ENCODE results near the gene GUCA2A.

GUCA2A gene

DNA sequence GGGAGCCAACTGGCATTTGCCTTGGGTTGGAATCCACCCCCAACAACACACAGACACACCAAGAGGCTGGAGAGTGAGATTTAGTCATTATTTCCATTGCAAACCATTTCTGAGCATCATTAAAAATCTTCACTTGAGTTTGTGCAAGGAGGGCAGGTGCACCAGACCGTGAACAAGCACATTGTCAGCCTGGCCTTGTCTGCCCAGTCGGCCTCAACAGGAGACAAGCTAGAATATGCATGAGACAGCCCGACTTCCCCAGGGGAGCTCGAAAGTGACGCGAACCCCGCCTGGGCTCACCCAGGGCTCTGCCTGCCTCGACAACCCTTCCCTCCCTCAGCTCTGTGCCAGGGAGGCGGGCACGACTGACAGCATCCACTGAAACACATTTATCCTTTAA lies 26.8 kb downstream of the GUCA2A start:
- Histone ChIP-seq H3K4me1 (ENCODE audit: control insufficient read depth in 2 of 2, insufficient read depth in 2 of 2, low read length in 2 of 2) (no peaks in the 10 kb centered on the region), H3K27me3 (ENCODE audit: control insufficient read depth in 2 of 2, insufficient read depth in 2 of 2, low read length in 2 of 2) (peaks cover 2 to 7% of the 10 kb centered on the region in 2 donors), H3K27ac (ENCODE audit: low read depth in 2 of 2, low read length in 2 of 2) (no peak overlapping the region), H3K36me3 (ENCODE audit: control insufficient read depth in 2 of 2, insufficient read depth in 2 of 2, low read length in 2 of 2) (no peaks in the 10 kb centered on the region), H3K9me3 (ENCODE audit: control insufficient read depth in 2 of 2, low read length in 2 of 2) (no peaks in the 10 kb centered on the region), H3K4me3 (ENCODE audit: low read length in 2 of 2) (no peak overlapping the region), H3K9ac (ENCODE audit: low read depth in 1 of 2, low read length in 2 of 2) (no peak overlapping the region)

- H3K27me3 ChIP-seq (ENCODE audit: control insufficient read depth in 2 of 2, insufficient read depth in 2 of 2, low read length in 2 of 2): peaks cover 2 to 4% of the 10 kb centered on the region in 2 donors
- no peak overlapping the region for H3K9ac ChIP-seq (ENCODE audit: low read depth in 1 of 2, low read length in 2 of 2)
- no peak overlapping the region for H3K27ac ChIP-seq (ENCODE audit: low read depth in 2 of 2, low read length in 2 of 2)
- no peaks in the 10 kb centered on the region for H3K4me1 ChIP-seq (ENCODE audit: control insufficient read depth in 2 of 2, insufficient read depth in 2 of 2, low read length in 2 of 2)
- no peaks in the 10 kb centered on the region for H3K9me3 ChIP-seq (ENCODE audit: control insufficient read depth in 2 of 2, low read length in 2 of 2)
- H3K4me3 ChIP-seq (ENCODE audit: low read length in 2 of 2): no peak overlapping the region
- no peaks in the 10 kb centered on the region for H3K36me3 ChIP-seq (ENCODE audit: control insufficient read depth in 2 of 2, insufficient read depth in 2 of 2, low read length in 2 of 2)
Observed at GRCh38 chr1:42136466-42136865, 28.1 kb downstream of the GUCA2A start.

GRCh38 chr1:42135426-42135825 lies 29.1 kb downstream of the GUCA2A start:
- Histone ChIP-seq H3K36me3 (ENCODE audit: control insufficient read depth in 2 of 2, insufficient read depth in 2 of 2, low read length in 2 of 2) (no peaks in the 10 kb centered on the region), H3K4me1 (ENCODE audit: control insufficient read depth in 2 of 2, insufficient read depth in 2 of 2, low read length in 2 of 2) (no peaks in the 10 kb centered on the region), H3K9ac (ENCODE audit: low read depth in 1 of 2, low read length in 2 of 2) (no peak overlapping the region), H3K9me3 (ENCODE audit: control insufficient read depth in 2 of 2, low read length in 2 of 2) (no peaks in the 10 kb centered on the region), H3K27me3 (ENCODE audit: control insufficient read depth in 2 of 2, insufficient read depth in 2 of 2, low read length in 2 of 2) (peaks cover 2 to 4% of the 10 kb centered on the region in 2 donors), H3K27ac (ENCODE audit: low read depth in 2 of 2, low read length in 2 of 2) (no peak overlapping the region), H3K4me3 (ENCODE audit: low read length in 2 of 2) (no peak overlapping the region)

DNA sequence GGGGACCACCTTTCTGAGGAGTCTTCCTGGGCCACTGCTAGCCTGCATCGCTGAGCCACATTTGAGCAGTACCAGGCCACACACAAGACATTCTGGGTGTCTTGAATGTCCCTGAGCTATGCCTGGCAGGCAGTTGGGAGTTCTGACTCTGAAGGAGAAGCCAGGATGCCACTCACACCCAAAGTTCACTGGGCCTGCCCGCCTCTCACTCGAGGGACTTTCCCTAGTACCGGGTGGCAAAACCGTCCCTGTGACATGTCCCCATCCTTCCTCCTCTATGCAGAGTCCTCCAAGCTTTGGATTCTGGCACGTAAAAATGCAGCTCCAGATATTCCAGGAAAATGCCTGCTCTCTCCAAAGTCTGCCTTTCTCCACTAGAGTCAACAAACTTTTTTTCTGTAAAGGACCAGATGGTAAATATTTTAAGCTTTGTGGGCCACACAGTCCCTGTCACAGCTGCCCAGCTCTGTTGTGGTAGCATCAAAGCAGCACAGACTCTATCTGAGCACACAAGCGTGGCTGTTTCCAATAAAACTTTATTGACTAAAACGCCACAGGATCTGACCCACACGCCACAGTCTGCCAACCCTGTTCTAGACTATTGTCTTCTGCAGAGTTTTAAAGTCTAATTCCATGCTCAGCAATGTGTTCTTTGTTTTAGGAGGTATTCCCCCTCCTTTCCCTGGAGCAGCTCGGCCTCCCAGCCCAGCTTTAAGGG lies 30.6 kb downstream of the GUCA2A start:
- Histone ChIP-seq H3K4me3 (ENCODE audit: low read length in 2 of 2) (no peak overlapping the region), H3K36me3 (ENCODE audit: control insufficient read depth in 2 of 2, insufficient read depth in 2 of 2, low read length in 2 of 2) (no peaks in the 10 kb centered on the region), H3K9me3 (ENCODE audit: control insufficient read depth in 2 of 2, low read length in 2 of 2) (no peaks in the 10 kb centered on the region), H3K27me3 (ENCODE audit: control insufficient read depth in 2 of 2, insufficient read depth in 2 of 2, low read length in 2 of 2) (peaks cover 2% of the 10 kb centered on the region in 2 donors), H3K4me1 (ENCODE audit: control insufficient read depth in 2 of 2, insufficient read depth in 2 of 2, low read length in 2 of 2) (no peaks in the 10 kb centered on the region), H3K9ac (ENCODE audit: low read depth in 1 of 2, low read length in 2 of 2) (no peak overlapping the region), H3K27ac (ENCODE audit: low read depth in 2 of 2, low read length in 2 of 2) (no peak overlapping the region)

DNA sequence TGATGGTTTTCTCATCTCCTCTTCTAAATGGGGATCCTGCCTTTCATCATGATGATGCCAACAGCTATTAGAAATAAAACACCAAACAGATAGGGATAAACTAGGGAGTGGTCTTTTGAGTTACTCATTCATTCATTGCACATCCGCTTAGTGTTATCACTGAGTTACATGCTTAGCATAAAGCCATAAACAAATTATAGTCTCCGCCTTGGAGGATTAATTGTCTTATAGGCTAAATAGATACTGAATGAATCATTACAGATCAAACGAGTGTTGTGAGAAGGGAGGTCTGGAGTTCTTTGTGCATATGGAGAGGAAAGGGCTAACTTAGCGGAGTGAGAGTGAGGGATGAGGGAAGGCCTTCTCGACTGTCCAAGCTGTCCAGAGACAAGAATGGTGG lies 31.2 kb downstream of the GUCA2A start:
- Histone ChIP-seq H3K36me3 (ENCODE audit: control insufficient read depth in 2 of 2, insufficient read depth in 2 of 2, low read length in 2 of 2) (no peaks in the 10 kb centered on the region), H3K27me3 (ENCODE audit: control insufficient read depth in 2 of 2, insufficient read depth in 2 of 2, low read length in 2 of 2) (peaks cover 2% of the 10 kb centered on the region in 2 donors), H3K9me3 (ENCODE audit: control insufficient read depth in 2 of 2, low read length in 2 of 2) (no peaks in the 10 kb centered on the region), H3K4me1 (ENCODE audit: control insufficient read depth in 2 of 2, insufficient read depth in 2 of 2, low read length in 2 of 2) (no peaks in the 10 kb centered on the region), H3K9ac (ENCODE audit: low read depth in 1 of 2, low read length in 2 of 2) (no peak overlapping the region), H3K4me3 (ENCODE audit: low read length in 2 of 2) (no peak overlapping the region), H3K27ac (ENCODE audit: low read depth in 2 of 2, low read length in 2 of 2) (no peak overlapping the region)

DNA sequence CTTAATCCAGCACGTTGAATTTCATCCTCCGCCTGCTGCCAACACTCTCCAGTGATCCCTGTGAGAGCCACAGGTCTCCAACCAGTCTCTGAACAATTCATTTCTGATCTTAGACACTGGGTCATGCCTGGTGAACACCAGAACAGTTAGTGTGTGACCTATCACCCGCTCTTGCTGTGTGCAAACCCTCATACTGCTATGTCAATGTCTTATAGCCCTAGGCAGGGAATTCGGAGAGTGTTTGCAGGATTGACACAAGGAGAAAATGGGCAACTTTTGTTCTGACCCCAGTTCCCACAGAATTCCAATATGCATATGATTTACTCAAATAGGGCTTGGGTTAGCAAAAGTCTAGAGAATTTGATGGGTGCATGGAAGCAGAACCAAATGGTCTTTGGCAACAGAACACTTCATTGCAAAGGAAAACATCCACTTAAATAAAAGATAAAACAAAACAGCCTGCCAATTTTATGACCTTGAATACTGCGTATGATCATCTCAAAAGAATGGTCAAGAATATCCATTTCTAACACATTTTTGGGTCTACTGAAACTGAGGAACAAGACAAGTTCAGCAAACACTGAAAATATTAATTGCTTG lies 34.4 kb downstream of the GUCA2A start:
- no peak overlapping the region for H3K4me3 ChIP-seq (ENCODE audit: low read length in 2 of 2)

GRCh38 chr1:42128964-42129363 lies 35.6 kb downstream of the GUCA2A start:
- no peaks in the 10 kb centered on the region for H3K4me1 ChIP-seq (ENCODE audit: control insufficient read depth in 2 of 2, insufficient read depth in 2 of 2, low read length in 2 of 2)
- H3K36me3 ChIP-seq (ENCODE audit: control insufficient read depth in 2 of 2, insufficient read depth in 2 of 2, low read length in 2 of 2): no peaks in the 10 kb centered on the region
- no peak overlapping the region for H3K27ac ChIP-seq (ENCODE audit: low read depth in 2 of 2, low read length in 2 of 2)
- no peak overlapping the region for H3K4me3 ChIP-seq (ENCODE audit: low read length in 2 of 2)
- H3K27me3 ChIP-seq (ENCODE audit: control insufficient read depth in 2 of 2, insufficient read depth in 2 of 2, low read length in 2 of 2): no peaks in the 10 kb centered on the region
- H3K9ac ChIP-seq (ENCODE audit: low read depth in 1 of 2, low read length in 2 of 2): no peak overlapping the region
- H3K9me3 ChIP-seq (ENCODE audit: control insufficient read depth in 2 of 2, low read length in 2 of 2): no peaks in the 10 kb centered on the region

More for the DNA sequence above, 34.4 kb downstream of the GUCA2A start:
- no peaks in the 10 kb centered on the region for H3K36me3 ChIP-seq (ENCODE audit: control insufficient read depth in 2 of 2, insufficient read depth in 2 of 2, low read length in 2 of 2)
- no peaks in the 10 kb centered on the region for H3K9me3 ChIP-seq (ENCODE audit: control insufficient read depth in 2 of 2, low read length in 2 of 2)
- H3K9ac ChIP-seq (ENCODE audit: low read depth in 1 of 2, low read length in 2 of 2): no peak overlapping the region
- H3K27me3 ChIP-seq (ENCODE audit: control insufficient read depth in 2 of 2, insufficient read depth in 2 of 2, low read length in 2 of 2): no peaks in the 10 kb centered on the region
- H3K27ac ChIP-seq (ENCODE audit: low read depth in 2 of 2, low read length in 2 of 2): no peak overlapping the region
- H3K4me1 ChIP-seq (ENCODE audit: control insufficient read depth in 2 of 2, insufficient read depth in 2 of 2, low read length in 2 of 2): no peaks in the 10 kb centered on the region

DNA sequence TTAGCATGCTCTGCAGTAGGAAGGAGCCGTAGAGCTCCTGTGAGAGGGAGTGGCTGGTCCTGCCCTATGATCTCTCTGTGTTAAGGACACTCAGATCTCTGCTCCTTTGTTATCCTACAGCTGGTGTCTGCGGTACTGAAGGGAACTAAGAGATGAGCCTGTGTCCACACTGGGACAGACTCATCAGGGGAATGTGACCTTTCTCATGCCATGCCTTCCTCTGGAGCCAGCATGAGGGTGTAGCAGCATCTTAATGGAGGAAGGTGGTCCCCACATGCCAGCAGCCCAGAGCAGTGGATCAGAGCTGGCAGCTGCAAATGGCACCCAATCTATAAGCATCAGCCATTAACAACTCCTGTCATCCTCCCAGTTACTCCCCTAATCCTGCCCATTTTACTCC lies 36.0 kb downstream of the GUCA2A start:
- H3K4me3 ChIP-seq (ENCODE audit: low read length in 2 of 2): no peak overlapping the region
- H3K4me1 ChIP-seq (ENCODE audit: control insufficient read depth in 2 of 2, insufficient read depth in 2 of 2, low read length in 2 of 2): no peaks in the 10 kb centered on the region
- H3K27ac ChIP-seq (ENCODE audit: low read depth in 2 of 2, low read length in 2 of 2): no peak overlapping the region
- no peak overlapping the region for H3K9ac ChIP-seq (ENCODE audit: low read depth in 1 of 2, low read length in 2 of 2)
- H3K36me3 ChIP-seq (ENCODE audit: control insufficient read depth in 2 of 2, insufficient read depth in 2 of 2, low read length in 2 of 2): no peaks in the 10 kb centered on the region
- no peaks in the 10 kb centered on the region for H3K9me3 ChIP-seq (ENCODE audit: control insufficient read depth in 2 of 2, low read length in 2 of 2)
- H3K27me3 ChIP-seq (ENCODE audit: control insufficient read depth in 2 of 2, insufficient read depth in 2 of 2, low read length in 2 of 2): no peaks in the 10 kb centered on the region

- H3K9me3 ChIP-seq (ENCODE audit: control insufficient read depth in 2 of 2, low read length in 2 of 2): no peaks in the 10 kb centered on the region
- H3K27ac ChIP-seq (ENCODE audit: low read depth in 2 of 2, low read length in 2 of 2): no peak overlapping the region
- no peaks in the 10 kb centered on the region for H3K4me1 ChIP-seq (ENCODE audit: control insufficient read depth in 2 of 2, insufficient read depth in 2 of 2, low read length in 2 of 2)
- no peaks in the 10 kb centered on the region for H3K27me3 ChIP-seq (ENCODE audit: control insufficient read depth in 2 of 2, insufficient read depth in 2 of 2, low read length in 2 of 2)
- H3K36me3 ChIP-seq (ENCODE audit: control insufficient read depth in 2 of 2, insufficient read depth in 2 of 2, low read length in 2 of 2): no peaks in the 10 kb centered on the region
- H3K9ac ChIP-seq (ENCODE audit: low read depth in 1 of 2, low read length in 2 of 2): no peak overlapping the region
- H3K4me3 ChIP-seq (ENCODE audit: low read length in 2 of 2): no peak overlapping the region
Observed at GRCh38 chr1:42127767-42128166, 36.8 kb downstream of the GUCA2A start.

GRCh38 chr1:42125552-42125951 lies 39.0 kb downstream of the GUCA2A start:
- H3K36me3 ChIP-seq (ENCODE audit: control insufficient read depth in 2 of 2, insufficient read depth in 2 of 2, low read length in 2 of 2): no peaks in the 10 kb centered on the region
- no peaks in the 10 kb centered on the region for H3K4me1 ChIP-seq (ENCODE audit: control insufficient read depth in 2 of 2, insufficient read depth in 2 of 2, low read length in 2 of 2)
- no peaks in the 10 kb centered on the region for H3K27me3 ChIP-seq (ENCODE audit: control insufficient read depth in 2 of 2, insufficient read depth in 2 of 2, low read length in 2 of 2)
- H3K9me3 ChIP-seq (ENCODE audit: control insufficient read depth in 2 of 2, low read length in 2 of 2): no peaks in the 10 kb centered on the region
- H3K27ac ChIP-seq (ENCODE audit: low read depth in 2 of 2, low read length in 2 of 2): no peak overlapping the region
- H3K4me3 ChIP-seq (ENCODE audit: low read length in 2 of 2): no peak overlapping the region
- no peak overlapping the region for H3K9ac ChIP-seq (ENCODE audit: low read depth in 1 of 2, low read length in 2 of 2)

All from mucosa of rectum (tissue), 2 donors.